Kidney glomerular epithelial cell (primary cell): Measurements from ENCODE around the gene CDK4.

Experiments used
- DNase-seq: peaks from one replicate; lab custom pipeline; 2025; lab: John Stamatoyannopoulos, UW

CDK4 gene

DNA sequence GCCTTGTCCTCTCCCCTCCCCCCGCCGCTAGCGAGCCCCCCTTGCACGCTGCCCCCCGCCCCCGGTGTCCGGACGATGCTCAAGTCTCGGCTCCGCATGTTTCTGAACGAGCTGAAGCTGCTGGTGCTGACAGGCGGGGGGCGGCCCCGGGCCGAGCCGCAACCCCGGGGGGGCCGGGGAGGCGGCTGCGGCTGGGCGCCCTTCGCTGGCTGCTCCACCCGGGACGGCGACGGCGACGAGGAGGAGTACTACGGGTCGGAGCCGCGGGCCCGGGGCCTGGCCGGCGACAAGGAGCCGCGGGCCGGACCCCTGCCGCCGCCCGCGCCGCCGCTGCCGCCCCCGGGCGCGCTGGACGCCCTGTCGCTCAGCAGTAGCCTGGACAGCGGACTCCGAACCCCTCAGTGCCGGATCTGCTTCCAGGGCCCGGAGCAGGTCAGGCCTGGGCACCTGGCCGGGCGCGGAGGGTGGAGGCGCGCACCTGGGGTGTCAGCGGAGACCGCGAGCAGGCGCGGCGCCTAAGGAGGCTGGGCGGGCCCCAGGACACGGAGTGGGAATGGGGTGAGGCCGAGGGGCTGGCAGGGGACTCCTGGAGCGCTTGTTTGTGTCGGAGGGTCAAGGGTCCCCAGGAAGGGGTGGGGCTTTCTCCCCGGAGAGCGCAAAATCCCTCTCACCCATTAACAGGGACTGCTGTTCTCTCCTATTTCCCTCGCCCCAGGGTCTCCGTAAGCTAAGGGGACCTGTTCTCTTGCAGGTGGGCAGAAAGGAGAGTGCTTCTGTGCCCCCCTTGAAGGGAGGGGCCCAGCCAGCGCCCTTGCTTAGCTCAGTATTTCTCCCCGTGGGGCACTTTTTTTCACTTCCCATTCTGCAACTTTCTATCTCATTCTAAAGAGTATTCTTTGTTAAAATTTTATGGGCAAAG, 3.6 kb upstream of the CDK4 start:
- no peak for DNase-seq

DNA sequence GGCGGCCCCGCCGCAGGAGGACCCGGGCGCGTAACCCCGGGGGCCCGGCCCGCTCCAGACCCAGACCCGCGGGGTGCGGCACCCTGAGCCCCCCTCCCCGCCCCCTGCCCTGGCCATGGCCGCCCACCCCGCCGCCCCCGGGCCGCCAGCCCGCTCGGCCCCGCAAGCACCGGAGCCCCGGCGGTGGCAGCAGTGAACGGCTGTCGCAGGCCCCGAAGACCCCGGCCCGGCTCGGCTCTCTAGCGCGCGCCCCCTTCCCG, 3.0 kb upstream of the CDK4 start:
- DNase-seq, result no peak

DNA sequence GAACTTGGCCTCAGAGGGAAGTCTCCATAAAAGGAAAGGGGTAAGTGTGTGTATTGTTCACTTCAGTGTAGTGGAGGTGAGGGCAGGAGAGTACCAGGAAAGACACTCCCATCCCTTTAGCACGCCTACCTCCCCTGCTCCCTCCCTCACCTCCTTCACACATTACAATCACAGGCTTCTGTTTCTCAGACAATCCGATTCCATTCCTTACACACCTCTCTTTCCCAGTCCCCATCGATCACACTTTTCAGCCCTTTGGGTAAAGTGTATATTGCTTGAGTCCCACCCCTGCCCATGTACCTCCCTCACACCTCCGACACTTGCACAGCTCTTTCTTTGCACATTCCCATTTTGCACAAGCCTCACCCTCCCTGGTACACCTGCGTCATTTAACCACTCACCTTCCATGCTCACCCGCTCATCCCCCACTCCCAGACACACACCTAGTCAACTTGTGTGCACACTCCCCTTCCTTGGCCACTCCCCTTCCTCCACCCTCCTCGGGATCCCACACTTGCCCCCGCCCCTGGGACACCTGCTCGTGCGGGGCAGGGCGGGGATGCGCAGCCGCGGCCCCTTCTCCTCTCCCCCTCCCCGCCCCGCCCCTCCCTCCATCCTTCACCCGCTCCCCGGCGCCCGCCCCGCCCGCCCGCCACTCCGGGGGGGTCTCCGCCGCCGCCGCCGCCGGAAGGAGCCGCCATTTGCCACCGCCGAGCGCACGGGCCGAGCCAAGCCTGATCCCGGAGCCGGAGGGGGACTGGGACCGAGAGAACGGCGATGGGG, 2.5 kb upstream of the CDK4 start, which contains the start of gene MARCHF9:
Gene MARCHF9, plus strand, starts transcription at position 693 of the 783 bp plus-strand sequence. CDS start 426 bp downstream, outside the sequence.
- peak; percentile 54 for DNase-seq

DNA sequence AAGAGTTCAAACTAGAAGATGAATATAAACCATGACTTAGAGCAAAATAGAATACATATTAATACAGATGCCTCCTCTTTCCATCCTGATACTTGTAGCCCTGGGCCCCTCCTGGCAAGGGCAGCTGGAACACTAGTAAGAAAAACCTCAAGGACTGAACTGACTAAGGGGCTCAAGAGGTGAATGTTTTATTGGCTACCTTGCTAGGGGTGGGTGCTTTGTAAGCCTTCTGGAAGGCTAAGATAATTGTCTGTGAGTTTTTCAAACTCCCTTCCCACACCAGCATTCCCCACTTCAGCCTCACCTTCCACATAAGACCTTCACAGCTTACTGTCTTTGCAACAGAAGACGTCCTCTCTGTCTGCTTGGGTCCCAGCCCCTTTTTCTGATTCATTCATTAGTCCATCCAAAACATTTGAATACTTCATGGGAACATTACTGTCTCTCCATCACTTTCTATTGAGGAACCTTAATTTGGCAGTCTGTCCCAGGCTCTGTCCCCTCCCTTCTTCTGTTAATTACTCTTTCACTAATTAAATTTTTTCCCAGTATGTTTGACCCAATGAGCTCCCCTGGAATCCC, 1.7 kb upstream of the CDK4 start:
- no peak for DNase-seq

DNA sequence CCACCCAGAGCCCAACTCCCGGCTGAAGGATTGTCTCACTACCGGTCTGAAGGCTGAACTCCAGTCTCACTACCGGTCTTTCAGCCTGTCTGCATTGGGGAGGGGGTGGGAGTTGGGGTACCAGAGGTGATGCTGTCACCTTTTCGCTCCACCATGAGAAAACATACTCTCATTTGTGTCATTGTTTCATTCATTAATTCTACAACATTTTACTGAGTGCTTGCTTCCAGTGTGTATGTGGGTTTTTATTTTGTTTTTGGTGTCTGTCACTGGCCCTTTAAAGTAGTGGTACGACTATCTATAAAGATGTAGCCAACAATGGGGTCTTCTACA, 524 bp upstream of the CDK4 start:
- DNase-seq, result no peak

DNA sequence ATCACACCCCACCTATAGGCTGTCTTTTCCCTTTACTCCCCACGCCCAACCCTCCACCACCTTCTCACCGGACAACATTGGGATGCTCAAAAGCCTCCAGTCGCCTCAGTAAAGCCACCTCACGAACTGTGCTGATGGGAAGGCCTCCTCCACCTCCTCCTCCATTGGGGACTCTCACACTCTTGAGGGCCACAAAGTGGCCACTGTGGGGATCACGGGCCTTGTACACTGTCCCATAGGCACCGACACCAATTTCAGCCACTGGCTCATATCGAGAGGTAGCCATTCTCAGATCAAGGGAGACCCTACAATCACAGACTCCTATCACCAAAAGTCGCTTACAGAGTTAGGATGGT, 700 bp downstream of the CDK4 start:
- DNase-seq, result no peak

DNA sequence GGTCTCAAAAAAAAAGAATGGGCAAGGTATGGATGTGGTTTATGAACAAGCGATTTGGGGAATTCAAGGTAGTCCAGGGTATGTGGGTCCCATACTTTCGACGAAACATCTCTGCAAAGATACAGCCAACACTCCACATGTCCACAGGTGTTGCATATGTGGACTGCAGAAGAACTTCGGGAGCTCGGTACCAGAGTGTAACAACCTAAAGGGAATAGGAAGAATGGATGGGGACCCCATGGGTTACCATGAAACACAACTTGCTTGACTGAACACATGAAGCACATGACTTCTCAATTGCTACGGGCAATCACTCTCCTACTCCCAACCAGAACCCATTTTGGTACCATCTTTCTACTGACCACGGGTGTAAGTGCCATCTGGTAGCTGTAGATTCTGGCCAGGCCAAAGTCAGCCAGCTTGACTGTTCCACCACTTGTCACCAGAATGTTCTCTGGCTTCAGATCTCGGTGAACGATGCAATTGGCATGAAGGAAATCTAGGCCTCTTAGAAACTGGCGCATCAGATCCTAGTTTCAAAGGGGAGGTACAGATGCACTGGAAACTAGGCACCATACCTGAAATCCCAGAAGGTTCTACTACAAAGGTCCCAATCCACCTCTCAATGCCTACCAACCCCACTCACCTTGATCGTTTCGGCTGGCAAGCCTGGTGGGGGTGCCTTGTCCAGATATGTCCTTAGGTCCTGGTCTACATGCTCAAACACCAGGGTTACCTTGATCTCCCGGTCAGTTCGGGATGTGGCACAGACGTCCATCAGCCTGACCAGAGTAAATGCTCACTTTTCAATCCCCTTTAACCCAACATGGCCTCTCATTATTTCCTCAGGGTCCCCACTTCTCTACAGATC, 1.3 kb downstream of the CDK4 start:
- DNase-seq, result no peak

DNA sequence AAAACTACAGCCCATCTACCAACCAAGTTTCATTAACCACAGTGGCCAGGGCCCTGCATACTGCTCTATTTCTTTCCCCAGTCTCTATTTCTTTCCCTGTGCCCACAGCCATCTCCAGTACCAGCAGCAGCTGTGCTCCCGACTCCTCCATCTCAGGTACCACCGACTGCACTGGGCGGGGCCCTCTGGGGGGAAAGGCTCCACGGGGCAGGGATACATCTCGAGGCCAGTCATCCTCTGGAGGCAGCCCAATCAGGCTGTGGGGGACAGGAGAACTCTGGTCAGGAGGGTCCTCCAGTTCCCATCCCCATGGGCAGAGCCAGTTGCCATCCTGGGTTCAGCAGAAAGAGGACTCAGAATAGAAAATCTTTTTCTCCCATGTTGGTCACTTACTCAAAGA, 3.0 kb downstream of the CDK4 start:
- no peak for DNase-seq

DNA sequence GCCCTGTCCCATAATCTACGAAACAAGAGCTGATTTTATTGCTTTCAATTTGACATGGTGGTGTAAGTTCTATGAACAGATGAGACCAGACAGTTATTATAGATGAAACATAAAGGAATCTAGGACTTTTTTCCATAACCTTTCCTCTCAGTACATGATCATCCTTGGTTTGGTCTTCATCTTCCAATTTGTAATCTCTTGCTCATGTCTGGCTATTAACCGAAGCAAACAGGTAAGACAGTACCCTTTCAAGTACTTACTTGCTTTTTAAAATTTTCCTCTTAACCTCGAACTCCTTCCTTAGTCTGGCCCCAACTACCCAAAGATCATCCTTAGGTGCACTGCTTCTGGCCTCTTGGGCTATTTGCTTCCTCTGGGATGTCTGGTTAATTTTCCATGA, 6.1 kb downstream of the CDK4 start:
- DNase-seq, result no peak

DNA sequence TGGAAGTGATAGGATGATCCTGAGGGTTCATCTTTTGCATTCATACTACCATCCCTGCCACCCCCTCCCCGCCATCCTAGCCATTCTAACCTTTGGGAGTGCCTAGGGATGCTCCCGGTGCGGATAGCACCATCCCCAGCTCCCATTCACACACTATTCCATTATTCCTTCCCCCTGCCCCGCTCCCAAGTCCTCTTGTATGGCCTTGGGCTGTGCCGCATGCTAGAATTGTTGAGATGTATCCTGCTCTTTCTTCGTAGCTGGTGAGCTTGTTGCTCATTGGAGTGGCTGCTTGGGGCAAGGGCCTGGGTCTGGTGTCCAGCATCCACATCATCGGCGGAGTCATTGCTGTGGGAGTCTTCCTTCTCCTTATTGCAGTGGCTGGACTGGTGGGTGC, 6.6 kb downstream of the CDK4 start:
- DNase-seq, result no peak

DNA sequence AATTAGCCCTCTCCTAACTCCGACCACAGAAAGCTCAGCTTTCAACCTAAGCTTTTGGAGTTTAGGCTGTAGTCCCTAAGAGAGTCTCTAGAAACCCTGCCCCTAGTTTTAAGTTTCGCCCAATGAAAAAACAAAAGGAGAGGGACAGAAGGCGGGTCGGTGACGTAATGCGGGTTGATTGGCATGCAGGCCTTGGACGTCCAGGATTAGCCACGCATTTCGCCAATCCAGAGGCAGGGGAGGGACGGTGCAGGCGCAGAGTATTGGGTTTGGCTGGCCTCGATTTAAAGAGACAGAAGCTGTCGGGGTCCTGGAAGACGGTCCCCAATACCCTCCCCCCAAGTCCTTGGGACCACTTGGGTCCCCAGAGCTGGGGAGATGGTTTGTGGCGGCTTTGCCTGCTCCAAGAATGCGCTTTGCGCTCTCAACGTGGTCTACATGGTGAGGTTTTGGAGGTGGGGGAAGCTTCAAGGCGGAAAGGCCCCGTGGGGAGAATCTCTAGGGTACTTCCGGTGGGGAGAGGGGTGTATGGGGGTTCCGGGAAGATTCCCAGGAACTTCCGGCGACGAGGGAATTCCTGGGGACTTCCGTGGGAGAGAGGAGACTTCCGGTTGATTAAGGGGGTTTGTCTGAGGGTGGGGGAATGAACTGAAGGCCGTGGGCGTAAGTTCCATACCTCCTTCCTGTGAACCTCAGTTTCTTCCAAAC, 7.2 kb downstream of the CDK4 start, which contains the start of gene TSPAN31:
Gene TSPAN31, plus strand, starts transcription at position 263 of the 708 bp plus-strand sequence. Its CDS starts 116 bp downstream, at position 379.
- peak; percentile 97 for DNase-seq

DNA sequence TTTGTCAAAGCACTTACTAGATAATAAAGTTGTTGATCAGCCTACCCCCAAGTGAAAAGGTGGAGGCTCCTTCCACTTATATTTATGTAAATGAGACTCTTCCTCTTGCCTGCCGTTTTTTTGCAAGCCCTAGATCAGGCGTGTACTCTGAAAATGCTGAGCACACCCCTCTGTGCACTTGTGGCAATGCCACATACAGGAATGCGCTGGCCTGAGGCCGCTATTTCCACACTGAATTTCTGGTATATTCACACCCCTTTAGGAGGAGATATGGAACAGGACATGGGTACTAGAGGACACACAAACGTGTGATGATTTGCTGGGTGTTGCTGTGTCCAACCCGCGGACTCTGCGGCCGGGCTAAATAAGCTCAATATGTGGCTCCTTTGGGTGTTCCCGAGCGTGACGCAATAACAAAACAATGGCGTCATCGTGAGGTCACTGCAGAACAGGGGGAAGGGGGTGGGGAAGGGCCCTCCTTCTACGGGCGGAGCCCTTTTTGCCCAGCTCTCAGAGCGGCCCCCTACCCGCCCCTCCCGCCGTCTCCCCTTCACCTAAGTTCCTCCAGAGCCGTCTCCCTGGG, 7.8 kb downstream of the CDK4 start:
- peak; percentile 91 for DNase-seq

DNA sequence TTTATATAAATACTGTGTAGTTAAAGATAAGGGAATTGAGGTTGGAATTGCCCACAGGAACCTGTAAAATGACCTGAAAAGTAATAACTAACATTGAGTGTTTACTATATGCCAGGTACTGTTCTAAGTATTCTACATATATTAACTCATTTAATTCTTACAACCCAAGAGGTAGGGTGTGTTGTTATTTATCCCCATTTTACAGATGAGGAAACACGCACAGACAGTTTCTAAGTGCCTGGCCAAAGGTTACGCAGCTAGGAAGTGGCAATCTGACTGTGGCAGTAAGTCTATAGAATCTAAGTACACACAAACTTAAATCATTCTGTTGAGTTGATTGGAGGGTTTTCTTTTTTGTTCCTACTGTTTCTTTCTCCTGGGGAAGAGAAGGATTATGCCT, 8.3 kb downstream of the CDK4 start:
- no peak for DNase-seq

DNA sequence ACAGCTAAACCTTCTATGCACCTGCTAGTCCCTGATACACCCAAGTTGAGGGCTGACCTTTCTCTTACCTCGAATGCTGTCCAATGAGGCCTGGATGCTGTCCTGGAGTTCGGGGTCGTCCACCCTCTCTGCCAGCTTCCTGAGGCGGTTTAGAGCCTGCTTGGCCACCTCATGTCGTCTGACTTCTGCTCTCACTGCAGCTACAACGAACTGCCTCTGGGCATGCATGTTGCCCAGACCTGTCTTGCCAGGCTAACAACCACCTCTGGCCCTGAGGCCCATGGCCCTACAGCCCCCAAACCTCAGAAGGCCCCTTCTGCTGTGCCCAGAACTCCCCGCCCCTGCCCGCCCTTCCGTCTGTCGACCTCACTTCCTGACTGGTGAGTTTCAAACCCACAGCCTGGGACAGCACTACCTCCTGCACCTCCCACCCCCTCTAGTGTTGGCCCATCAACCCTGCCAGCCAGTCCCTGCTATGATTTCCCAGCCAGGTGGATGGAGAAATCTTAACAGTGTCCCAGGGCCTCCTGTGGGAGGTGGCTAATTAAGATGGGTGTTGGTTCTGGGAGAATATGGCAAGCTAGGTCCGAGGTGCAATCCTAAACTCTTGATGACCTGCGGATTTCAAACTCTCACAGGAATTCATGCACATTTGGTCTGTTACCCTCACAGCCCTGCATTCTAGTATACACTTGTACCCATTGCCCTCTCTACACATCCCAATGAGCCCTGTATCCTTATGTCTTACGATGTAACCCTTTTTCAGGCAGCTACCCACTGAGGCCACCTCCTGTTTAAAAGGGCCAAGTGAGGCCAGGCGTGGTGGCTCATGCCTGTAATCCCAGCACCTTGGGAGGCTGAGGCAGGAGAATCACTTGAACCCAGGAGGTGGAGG, 10.0 kb downstream of the CDK4 start:
- DNase-seq, result no peak

DNA sequence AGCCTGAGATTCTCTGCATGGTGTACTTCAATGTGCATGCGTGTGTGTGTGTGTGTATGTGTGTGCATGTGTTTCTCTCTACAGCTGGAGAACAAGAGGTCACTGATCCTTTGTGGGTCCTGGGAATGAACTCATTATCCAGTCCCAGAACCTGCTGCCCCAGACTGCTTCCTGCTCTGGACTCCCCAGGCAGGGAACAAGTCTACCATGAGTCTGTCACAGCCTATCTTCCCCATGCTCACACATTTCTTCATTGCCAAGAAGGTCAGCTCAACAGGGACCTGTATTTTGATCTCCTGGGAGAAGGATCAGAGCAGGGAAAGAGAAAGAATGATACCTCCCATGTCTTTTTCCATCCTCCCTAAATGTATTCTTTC, 10.7 kb downstream of the CDK4 start:
- no peak for DNase-seq

DNA sequence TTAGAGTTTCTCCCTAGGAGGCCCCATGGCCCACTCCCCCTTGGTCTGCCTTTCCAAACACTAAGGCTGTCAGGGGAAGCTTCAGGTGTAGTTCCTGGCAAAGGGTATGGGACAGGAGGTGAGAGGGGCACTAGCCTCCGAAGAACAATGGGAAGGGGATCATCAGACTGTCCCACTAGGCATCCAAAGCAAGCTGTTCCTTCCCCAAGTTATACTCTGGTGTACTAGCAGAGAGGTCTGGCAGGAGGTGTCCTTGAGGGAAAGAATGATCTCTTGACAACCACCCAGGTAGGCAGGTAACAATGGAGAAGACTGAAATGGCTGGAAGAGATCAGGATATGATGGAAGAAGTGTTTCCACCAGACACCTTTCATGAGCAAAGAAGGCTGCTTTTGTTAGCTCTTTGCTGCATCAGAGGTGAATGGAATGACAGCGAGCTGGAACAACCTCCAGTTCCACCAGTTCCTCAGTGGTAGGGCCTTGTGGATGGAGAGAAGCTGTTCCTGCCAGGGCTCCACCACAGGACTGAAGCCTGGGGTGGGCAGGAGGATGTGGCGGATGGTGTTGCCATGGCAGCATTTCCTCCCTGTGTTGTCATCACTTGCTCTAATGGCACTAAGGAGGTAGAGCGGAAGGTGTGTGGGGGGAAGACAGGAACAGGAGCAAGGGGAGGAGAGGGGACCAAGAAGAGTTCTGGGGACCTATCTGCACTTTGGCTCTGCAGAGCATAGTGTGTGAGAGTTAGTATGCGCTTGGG, 11.3 kb downstream of the CDK4 start:
- no peak for DNase-seq

DNA sequence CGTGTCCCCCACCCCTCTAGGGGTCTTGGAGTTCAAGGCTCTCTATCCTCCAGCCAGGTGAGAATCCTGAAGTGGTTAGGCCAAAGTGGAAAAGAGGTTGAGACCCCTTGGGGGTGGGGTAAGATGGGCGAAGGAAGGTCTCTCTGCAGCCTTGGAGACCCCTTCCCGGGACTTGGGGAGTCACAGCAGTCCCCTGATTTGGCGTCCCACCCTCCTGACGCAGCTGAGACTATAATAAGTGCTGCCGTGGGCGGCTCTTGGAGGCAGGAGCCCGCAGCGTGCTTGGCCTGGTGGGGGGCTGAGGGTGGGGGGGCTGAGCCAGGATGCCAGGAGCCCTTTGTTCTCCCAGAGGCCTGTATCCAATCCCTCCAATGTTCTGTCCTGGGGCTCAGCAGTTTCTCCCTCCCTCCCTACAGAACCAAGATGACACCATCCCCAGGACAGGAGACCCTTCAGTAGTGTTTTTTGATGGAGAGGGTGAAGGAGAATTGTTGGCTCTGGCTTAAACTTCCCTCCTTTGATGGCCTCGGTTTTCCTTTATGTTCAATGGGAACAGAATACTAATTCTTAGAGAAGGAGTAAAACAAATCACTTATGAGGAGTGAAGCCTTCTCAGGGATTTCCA, 12.1 kb downstream of the CDK4 start:
- DNase-seq, result no peak

DNA sequence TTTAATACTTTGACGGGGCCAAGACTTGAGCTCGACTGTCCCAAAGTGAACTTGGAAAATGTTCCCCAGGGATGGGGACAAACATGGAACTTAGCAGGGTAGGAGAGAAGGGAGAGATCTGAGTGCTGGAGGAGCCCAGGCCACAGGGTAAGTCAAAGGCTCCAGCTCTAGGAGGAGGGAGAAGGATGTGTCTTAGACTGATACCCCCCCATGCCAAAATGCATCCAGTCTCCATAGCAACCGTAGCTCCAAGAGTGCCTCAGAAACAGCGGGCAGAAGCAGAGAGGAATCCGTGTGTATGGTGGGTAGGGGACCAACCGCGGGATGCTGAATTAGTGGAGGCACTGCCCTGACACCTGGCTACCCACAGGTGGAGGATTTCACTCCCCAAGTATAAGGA, 12.7 kb downstream of the CDK4 start:
- DNase-seq, result no peak

DNA sequence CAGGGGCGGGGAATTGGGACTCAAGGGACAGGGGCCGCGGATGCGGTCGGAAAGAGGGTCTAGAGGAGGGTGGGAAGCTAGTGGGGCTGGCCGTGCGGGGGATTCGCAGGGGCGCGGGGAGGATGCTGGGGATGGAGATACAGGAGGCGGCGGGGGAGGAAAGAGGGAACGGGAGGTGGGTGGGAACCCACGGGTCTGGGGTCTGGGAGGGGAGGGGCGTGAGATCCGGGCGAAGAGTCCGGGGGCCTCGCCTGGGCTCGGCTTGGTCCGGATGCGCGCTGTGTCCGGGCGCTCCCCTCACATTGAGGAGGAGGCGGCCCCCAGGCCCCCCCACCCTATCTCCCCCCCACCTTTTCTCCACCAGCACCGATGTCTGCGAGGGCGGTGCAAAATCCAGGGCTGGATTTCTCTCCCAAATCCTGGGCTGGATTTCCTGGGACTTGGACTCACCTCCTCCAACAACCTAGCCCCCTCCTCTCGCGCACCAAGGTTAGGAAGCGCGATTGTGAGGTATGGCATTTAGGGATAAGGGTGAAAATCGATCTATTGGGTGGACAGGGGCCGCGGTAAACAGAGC, 13.4 kb downstream of the CDK4 start, which contains the start of gene AGAP2:
Gene AGAP2, minus strand, starts transcription at position 82 of the 577 bp plus-strand sequence. CDS start 496 bp downstream, outside the sequence.
- DNase-seq, result no peak
